Measurements from ENCODE around the gene JPH3.

DNA sequence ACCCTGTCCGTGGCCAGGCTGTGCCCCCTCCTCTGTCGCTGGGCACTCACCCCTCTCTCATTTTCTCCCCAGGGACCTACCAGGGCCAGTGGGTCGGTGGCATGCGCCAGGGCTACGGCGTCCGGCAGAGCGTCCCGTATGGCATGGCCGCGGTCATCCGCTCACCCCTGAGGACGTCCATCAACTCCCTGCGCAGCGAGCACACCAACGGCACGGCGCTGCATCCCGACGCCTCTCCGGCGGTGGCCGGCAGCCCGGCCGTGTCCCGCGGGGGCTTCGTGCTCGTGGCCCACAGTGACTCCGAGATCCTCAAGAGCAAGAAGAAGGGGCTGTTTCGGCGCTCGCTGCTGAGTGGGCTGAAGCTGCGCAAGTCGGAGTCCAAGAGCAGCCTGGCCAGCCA is 41.9 kb downstream of the JPH3 start:
- TF ChIP-seq GATA2 (IDR thresholded peaks at IDR 0.05; ENCODE audit: low read depth, low read length) (no peak), GATA3 (IDR thresholded peaks at IDR 0.05; ENCODE audit: low read depth, low read length) (no peak)

All from SH-SY5Y (cell line).